ENCODE measurements around the gene STAU1.

DNA sequence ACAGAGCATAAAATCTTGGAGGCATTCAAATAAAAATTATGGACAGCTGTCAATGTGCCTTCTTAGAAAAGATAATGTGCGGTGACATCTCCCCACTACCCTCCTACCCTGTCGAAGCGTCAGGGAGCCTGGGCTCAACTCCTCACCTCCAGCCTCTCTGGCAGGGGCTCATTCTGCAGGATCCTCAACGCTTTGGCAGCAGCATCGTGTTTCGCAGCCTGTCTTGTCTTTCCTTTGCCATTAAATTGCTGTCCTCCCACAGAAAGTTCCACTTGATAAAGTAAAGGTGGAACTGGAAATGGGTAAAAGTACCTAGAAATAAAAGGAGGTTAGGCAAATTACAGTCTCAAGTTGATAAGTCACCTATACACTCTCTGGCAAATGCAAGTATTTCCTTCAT lies 36.7 kb downstream of the STAU1 start:
- TF ChIP-seq ISX (CRISPR knock-in tag; conservative IDR thresholded peaks at IDR 0.05) (no peak), ZNF572 (CRISPR knock-in tag; IDR thresholded peaks at IDR 0.05) (no peak), ZFX (CRISPR knock-in tag; IDR thresholded peaks at IDR 0.05; ENCODE audit: low read depth) (no peak), MZF1 (CRISPR knock-in tag; IDR thresholded peaks at IDR 0.05; ENCODE audit: borderline replicate concordance) (no peak), SP2 (CRISPR knock-in tag; IDR thresholded peaks at IDR 0.05) (no peak), ZFP36L1 (CRISPR knock-in tag; IDR thresholded peaks at IDR 0.05) (no peak), HOXA7 (CRISPR knock-in tag; IDR thresholded peaks at IDR 0.05) (no peak), ZNF674 (CRISPR knock-in tag; IDR thresholded peaks at IDR 0.05; ENCODE audit: low read depth) (no peak), TBP (CRISPR knock-in tag; IDR thresholded peaks at IDR 0.05) (no peak), KDM3A (CRISPR knock-in tag; IDR thresholded peaks at IDR 0.05; ENCODE audit: low read depth) (no peak), CBX1 (IDR thresholded peaks at IDR 0.05; ENCODE audit: low read depth) (no peak)
- TF ChIP-seq, protein P1, sequence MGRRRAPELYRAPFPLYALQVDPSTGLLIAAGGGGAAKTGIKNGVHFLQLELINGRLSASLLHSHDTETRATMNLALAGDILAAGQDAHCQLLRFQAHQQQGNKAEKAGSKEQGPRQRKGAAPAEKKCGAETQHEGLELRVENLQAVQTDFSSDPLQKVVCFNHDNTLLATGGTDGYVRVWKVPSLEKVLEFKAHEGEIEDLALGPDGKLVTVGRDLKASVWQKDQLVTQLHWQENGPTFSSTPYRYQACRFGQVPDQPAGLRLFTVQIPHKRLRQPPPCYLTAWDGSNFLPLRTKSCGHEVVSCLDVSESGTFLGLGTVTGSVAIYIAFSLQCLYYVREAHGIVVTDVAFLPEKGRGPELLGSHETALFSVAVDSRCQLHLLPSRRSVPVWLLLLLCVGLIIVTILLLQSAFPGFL (CRISPR knock-in tag; IDR thresholded peaks at IDR 0.05): no peak
- TF ChIP-seq, protein P2, sequence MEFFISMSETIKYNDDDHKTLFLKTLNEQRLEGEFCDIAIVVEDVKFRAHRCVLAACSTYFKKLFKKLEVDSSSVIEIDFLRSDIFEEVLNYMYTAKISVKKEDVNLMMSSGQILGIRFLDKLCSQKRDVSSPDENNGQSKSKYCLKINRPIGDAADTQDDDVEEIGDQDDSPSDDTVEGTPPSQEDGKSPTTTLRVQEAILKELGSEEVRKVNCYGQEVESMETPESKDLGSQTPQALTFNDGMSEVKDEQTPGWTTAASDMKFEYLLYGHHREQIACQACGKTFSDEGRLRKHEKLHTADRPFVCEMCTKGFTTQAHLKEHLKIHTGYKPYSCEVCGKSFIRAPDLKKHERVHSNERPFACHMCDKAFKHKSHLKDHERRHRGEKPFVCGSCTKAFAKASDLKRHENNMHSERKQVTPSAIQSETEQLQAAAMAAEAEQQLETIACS (CRISPR knock-in tag; IDR thresholded peaks at IDR 0.05): no peak
